Astrocyte (in vitro differentiated cells and primary cell): Measurements from ENCODE around the gene WIPI1.

ENCODE experiments used
- CTCF ChIP-seq: IDR thresholded peaks from 2 replicates; pipeline ENCODE4 v1.5.1; 2011; ENCODE audit warnings: low read depth, mild to moderate bottlenecking, inconsistent platforms, low read length, moderate library complexity; ENCODE audit not compliant: insufficient read depth
- EZH2 ChIP-seq: IDR thresholded peaks from 2 replicates; pipeline ENCODE4 v1.6.1; 2012; ENCODE audit warnings: mild to moderate bottlenecking, low read length, inconsistent platforms; ENCODE audit not compliant: insufficient read depth

GRCh38 chr17:68459037-68459639, 1.8 kb upstream of the WIPI1 start:
- TF ChIP-seq CTCF (no peak), EZH2 (no peak)
